Jurkat, Clone E6-1 (cell line): Measurements from ENCODE around the gene DEFB124. TPM values are rescaled to one million over a fixed set of nuclear protein-coding genes. Genes with fewer than 3 reads are reported as not detected.
A peak's percentile ranks its signal among the peaks of the same experiment; 100 is the strongest.
"Not testable (repeated sequence)": the region's sequence is repeated elsewhere in the genome, so short reads cannot be mapped to it uniquely, and the experiment has no call there.

Experiments
- DNase-seq: peaks from one replicate; pipeline ENCODE4 v3.0.0-alpha.2; 2011; ENCODE audit warnings: low read depth, low spot score
- H3K4me3 ChIP-seq: 2 replicates; pipeline ENCODE4 v1.5.1; 2011; ENCODE audit warnings: mild to moderate bottlenecking, low read length, control low read depth, moderate library complexity
- polyA plus RNA-seq: library from polyadenylated mRNA; unstranded; fragments of >200 nt; gene quantifications from one replicate; pipeline ENCODE4 v1.2.1, GENCODE V29; 2012; ENCODE audit warnings: missing spikeins; ENCODE audit not compliant: insufficient read length, insufficient read depth

The DEFB124 gene
- not detected for polyA plus RNA-seq

GRCh38 chr20:31474758-31475427, at the start of gene DEFB124, which contains the start of gene REM1:
Gene DEFB124, minus strand, starts transcription at chr20:31475127. Its CDS starts 2,114 bp downstream, at chr20:31473013.
Gene REM1, plus strand, starts transcription at chr20:31475288. Its CDS starts 1,158 bp downstream, at chr20:31476446.
- DNase-seq, result no peak
- H3K4me3 ChIP-seq, result no peak within 1 kb of the TSS

- DNase-seq, result no peak
- no peak overlapping the region for H3K4me3 ChIP-seq
Observed at GRCh38 chr20:31523361-31524283, 48.7 kb upstream of the DEFB124 start.

- DNase-seq, result no peak
- H3K4me3 ChIP-seq, result no peak overlapping the region
Observed at GRCh38 chr20:31522731-31523130, 47.8 kb upstream of the DEFB124 start.

- not testable (repeated sequence) for H3K4me3 ChIP-seq, DNase-seq
Observed at GRCh38 chr20:31521267-31521666, 46.3 kb upstream of the DEFB124 start.

GRCh38 chr20:31517373-31517772, 42.4 kb upstream of the DEFB124 start:
- DNase-seq, result no peak
- H3K4me3 ChIP-seq, result no peak overlapping the region

- no peak for DNase-seq
- no peak overlapping the region for H3K4me3 ChIP-seq
Observed at GRCh38 chr20:31516651-31517050, 41.7 kb upstream of the DEFB124 start.

GRCh38 chr20:31516166-31516565, 41.2 kb upstream of the DEFB124 start:
- no peak for DNase-seq
- no peak overlapping the region for H3K4me3 ChIP-seq

- H3K4me3 ChIP-seq, result peak overlapping the region; percentile 95
- DNase-seq, result no peak
Observed at GRCh38 chr20:31515775-31516107, 40.8 kb upstream of the DEFB124 start.

- no peak for DNase-seq
- peak overlapping the region; percentile 95 for H3K4me3 ChIP-seq
Observed at GRCh38 chr20:31515072-31515774, 40.3 kb upstream of the DEFB124 start.

GRCh38 chr20:31514154-31515071, 39.5 kb upstream of the DEFB124 start, which contains the start of gene HM13:
Gene HM13, plus strand, starts transcription at chr20:31514442. Its CDS starts 110 bp downstream, at chr20:31514552.
- peak; percentile 90 for DNase-seq

GRCh38 chr20:31508517-31509244, 33.8 kb upstream of the DEFB124 start:
- no peak overlapping the region for H3K4me3 ChIP-seq
- DNase-seq, result no peak

More at GRCh38 chr20:31514154-31515071, 39.5 kb upstream of the DEFB124 start, which contains the start of gene HM13:
- H3K4me3 ChIP-seq, result peak within 1 kb of the TSS; percentile 95

GRCh38 chr20:31505903-31506302, 31.0 kb upstream of the DEFB124 start:
- DNase-seq, result no peak
- H3K4me3 ChIP-seq, result no peak overlapping the region

GRCh38 chr20:31502884-31503673, 28.2 kb upstream of the DEFB124 start:
- not testable (repeated sequence) for H3K4me3 ChIP-seq
- peak; percentile 53 for DNase-seq

- no peak overlapping the region for H3K4me3 ChIP-seq
- no peak for DNase-seq
Observed at GRCh38 chr20:31500527-31500926, 25.6 kb upstream of the DEFB124 start.

- DNase-seq, result no peak
- no peak overlapping the region for H3K4me3 ChIP-seq
Observed at GRCh38 chr20:31497838-31498540, 23.1 kb upstream of the DEFB124 start.

GRCh38 chr20:31496761-31497295, 21.9 kb upstream of the DEFB124 start:
- H3K4me3 ChIP-seq, result no peak overlapping the region
- no peak for DNase-seq
